HepG2 (cell line): Measurements from ENCODE around the gene MYL9. TPM values are rescaled to one million over a fixed set of nuclear protein-coding genes. Genes with fewer than 3 reads are reported as not detected.

Experiments used
- BHLHE40 ChIP-seq: IDR thresholded peaks from 2 replicates; pipeline ENCODE4 v1.6.1; 2011; ENCODE audit warnings: low read length, improper control_type of control experiment
- CENPT ChIP-seq: sonication (generic); formaldehyde crosslinking; IDR thresholded peaks from 2 replicates; pipeline ENCODE4 v1.8.0; 2022; ENCODE audit warnings: low read depth, mild to moderate bottlenecking, moderate library complexity, missing genetic modification reagents
- CREB1 ChIP-seq, 2 experiments: fragments of 450-650 bp in 1 of 2; IDR thresholded peaks; 2 replicates each; pipeline ENCODE4 v1.6.1; 2016 to 2017; ENCODE audit warnings: control low read depth in 1 of 2, mild to moderate bottlenecking in 1 of 2, missing compliant biosample characterization in 1 of 2, missing genetic modification characterization in 1 of 2
- EZH2 ChIP-seq: conservative IDR thresholded peaks from 2 replicates; pipeline ENCODE4 v1.6.1; 2012; ENCODE audit warnings: mild to moderate bottlenecking, low read depth, low read length, moderate library complexity
- FLYWCH1 ChIP-seq: sonication (generic); formaldehyde crosslinking; IDR thresholded peaks from 2 replicates; pipeline ENCODE4 v1.8.1; 2023; ENCODE audit warnings: mild to moderate bottlenecking, missing genetic modification reagents
- HMGA1 ChIP-seq: sonication (generic); formaldehyde crosslinking; conservative IDR thresholded peaks from 2 replicates; pipeline ENCODE4 v1.4.0; 2020; ENCODE audit warnings: missing genetic modification reagents
- KDM4B ChIP-seq: sonication (generic); formaldehyde crosslinking; IDR thresholded peaks from 2 replicates; pipeline ENCODE4 v1.4.0; 2020; ENCODE audit warnings: missing genetic modification reagents
- KLF13 ChIP-seq: sonication (generic); formaldehyde crosslinking; IDR thresholded peaks from 2 replicates; pipeline ENCODE4 v1.4.0; 2020; ENCODE audit warnings: mild to moderate bottlenecking, missing genetic modification reagents
- MTF2 ChIP-seq: sonication (generic); formaldehyde crosslinking; IDR thresholded peaks from 2 replicates; pipeline ENCODE4 v1.5.0; 2020; ENCODE audit warnings: missing genetic modification reagents, borderline replicate concordance
- NFE2 ChIP-seq: sonication (generic); formaldehyde crosslinking; IDR thresholded peaks from 2 replicates; pipeline ENCODE4 v1.4.0; 2020; ENCODE audit warnings: missing genetic modification reagents
- NFKB2 ChIP-seq: sonication (generic); formaldehyde crosslinking; IDR thresholded peaks from 2 replicates; pipeline ENCODE4 v1.4.0; 2020; ENCODE audit warnings: missing genetic modification reagents, borderline replicate concordance
- NR2F2 ChIP-seq: IDR thresholded peaks from 2 replicates; pipeline ENCODE4 v1.6.1; 2012; ENCODE audit warnings: low read depth, inconsistent platforms, borderline replicate concordance
- NR2F6 ChIP-seq, 2 experiments: IDR thresholded peaks; 2 replicates each; pipeline ENCODE4 v1.6.1; 2016; ENCODE audit warnings: antibody characterized with exemption in 1 of 2, mild to moderate bottlenecking in 1 of 2
- NRL ChIP-seq: sonication (generic); formaldehyde crosslinking; IDR thresholded peaks from 2 replicates; pipeline ENCODE4 v1.5.0; 2020; ENCODE audit warnings: missing genetic modification reagents, mild to moderate bottlenecking, moderate library complexity, borderline replicate concordance
- TCF7 ChIP-seq: sonication (generic); IDR thresholded peaks from 2 replicates; pipeline ENCODE4 v1.6.1; 2016; ENCODE audit warnings: antibody characterized with exemption, low read depth
- TGIF2 ChIP-seq: IDR thresholded peaks from 2 replicates; pipeline ENCODE4 v1.6.1; 2016; ENCODE audit warnings: control low read depth, missing compliant biosample characterization
- YEATS4 ChIP-seq: sonication (generic); formaldehyde crosslinking; IDR thresholded peaks from 2 replicates; pipeline ENCODE4 v1.4.0; 2020; ENCODE audit warnings: missing genetic modification reagents, borderline replicate concordance
- ZNF12 ChIP-seq: sonication (generic); formaldehyde crosslinking; IDR thresholded peaks from 2 replicates; pipeline ENCODE4 v1.5.0; 2020; ENCODE audit warnings: missing genetic modification reagents
- ZNF232 ChIP-seq: sonication (generic); formaldehyde crosslinking; IDR thresholded peaks from 2 replicates; pipeline ENCODE4 v1.4.0; 2020; ENCODE audit warnings: missing genetic modification reagents, borderline replicate concordance
- ZNF333 ChIP-seq: sonication (generic); formaldehyde crosslinking; IDR thresholded peaks from 2 replicates; pipeline ENCODE4 v1.4.0; 2020; ENCODE audit warnings: mild to moderate bottlenecking, missing genetic modification reagents, borderline replicate concordance
- ZNF354B ChIP-seq: sonication (generic); formaldehyde crosslinking; IDR thresholded peaks from 2 replicates; pipeline ENCODE4 v1.8.0; 2022; ENCODE audit warnings: mild to moderate bottlenecking, missing genetic modification reagents
- ZNF619 ChIP-seq: sonication (generic); formaldehyde crosslinking; IDR thresholded peaks from 2 replicates; pipeline ENCODE4 v1.4.0; 2020; ENCODE audit warnings: mild to moderate bottlenecking, missing genetic modification reagents
- ZNF768 ChIP-seq: sonication (generic); formaldehyde crosslinking; IDR thresholded peaks from 2 replicates; pipeline ENCODE4 v1.4.0; 2020; ENCODE audit warnings: missing genetic modification reagents
- ZNF782 ChIP-seq: sonication (generic); formaldehyde crosslinking; IDR thresholded peaks from 2 replicates; pipeline ENCODE4 v1.4.0; 2020; ENCODE audit warnings: missing genetic modification reagents, mild to moderate bottlenecking, borderline replicate concordance
- polyA plus RNA-seq, 8 experiments: library from polyadenylated mRNA; depleted of rRNA in 3 of 8; stranded (reverse) in 7 of 8; unstranded in 1 of 8; fragments of >200 nt; fragmentation: Illumina TruSeq in 4 of 8; extraction: Trizol in 4 of 8; gene quantifications; 2 replicates each; pipeline versions ENCODE4 v1.2.1 to v1.2.3, GENCODE V29; 2011 to 2016; ENCODE audit warnings: low read depth in 4 of 8, missing spikeins in 1 of 8, mixed read lengths in 1 of 8; ENCODE audit not compliant: insufficient read depth in 1 of 8
- total RNA-seq, 5 experiments: library from RNA; depleted of rRNA; stranded (reverse); fragments of >200 nt; fragmentation: Illumina TruSeq; extraction: Trizol; gene quantifications; 2 replicates each; pipeline ENCODE4 v1.2.3, GENCODE V29; 2016; ENCODE audit warnings: low read depth in 1 of 5
- TF ChIP-seq, protein P1 (sequence below): sonication (generic); formaldehyde crosslinking; IDR thresholded peaks from 2 replicates; pipeline ENCODE4 v1.9.0; 2021; ENCODE audit warnings: missing genetic modification reagents, borderline replicate concordance
- TF ChIP-seq, protein P2 (sequence below): sonication (generic); formaldehyde crosslinking; conservative IDR thresholded peaks from 2 replicates; pipeline ENCODE4 v1.8.0; 2022; ENCODE audit warnings: low read depth, missing genetic modification reagents
- TF ChIP-seq, protein P3 (sequence below): sonication (generic); formaldehyde crosslinking; IDR thresholded peaks from 2 replicates; pipeline ENCODE4 v1.8.0; 2022; ENCODE audit warnings: missing genetic modification reagents, mild to moderate bottlenecking, borderline replicate concordance

Gene MYL9
- total and polyA plus RNA-seq, 2 of the 13 experiments (the other 11 are each of a cell fraction or from before 2014, with no cell fraction given) = 0.87 to 2.2 TPM

DNA sequence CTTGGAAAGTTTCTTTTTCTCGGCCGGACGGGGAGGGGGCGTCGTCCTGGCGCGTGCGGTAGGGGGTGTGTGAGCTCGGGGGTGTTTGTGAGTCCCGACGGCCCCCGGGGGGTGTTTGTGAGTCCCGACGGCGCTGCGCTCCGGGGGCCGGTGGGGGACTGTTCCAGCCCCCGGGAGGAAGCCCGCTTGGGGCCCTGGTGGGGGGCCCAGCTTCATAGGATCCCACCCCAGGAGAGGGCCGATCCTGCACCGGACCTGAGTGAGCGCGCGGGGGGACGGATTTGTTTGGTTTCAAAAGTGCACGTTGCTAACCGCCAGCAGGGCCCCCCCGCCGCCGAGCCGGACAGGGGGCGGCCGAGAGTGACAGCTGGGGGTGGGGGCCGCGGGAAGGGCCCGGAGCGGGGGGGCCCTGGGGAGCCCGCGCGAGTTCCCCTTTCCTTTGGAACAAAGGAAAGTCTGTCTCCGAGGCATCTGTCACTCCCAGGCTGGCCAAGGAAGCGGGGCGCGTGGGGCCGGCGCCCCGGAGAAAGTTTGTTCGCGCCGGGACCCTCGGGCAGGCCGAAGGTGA is 32.6 kb downstream of the MYL9 start (continued):
- TF ChIP-seq, protein P1, sequence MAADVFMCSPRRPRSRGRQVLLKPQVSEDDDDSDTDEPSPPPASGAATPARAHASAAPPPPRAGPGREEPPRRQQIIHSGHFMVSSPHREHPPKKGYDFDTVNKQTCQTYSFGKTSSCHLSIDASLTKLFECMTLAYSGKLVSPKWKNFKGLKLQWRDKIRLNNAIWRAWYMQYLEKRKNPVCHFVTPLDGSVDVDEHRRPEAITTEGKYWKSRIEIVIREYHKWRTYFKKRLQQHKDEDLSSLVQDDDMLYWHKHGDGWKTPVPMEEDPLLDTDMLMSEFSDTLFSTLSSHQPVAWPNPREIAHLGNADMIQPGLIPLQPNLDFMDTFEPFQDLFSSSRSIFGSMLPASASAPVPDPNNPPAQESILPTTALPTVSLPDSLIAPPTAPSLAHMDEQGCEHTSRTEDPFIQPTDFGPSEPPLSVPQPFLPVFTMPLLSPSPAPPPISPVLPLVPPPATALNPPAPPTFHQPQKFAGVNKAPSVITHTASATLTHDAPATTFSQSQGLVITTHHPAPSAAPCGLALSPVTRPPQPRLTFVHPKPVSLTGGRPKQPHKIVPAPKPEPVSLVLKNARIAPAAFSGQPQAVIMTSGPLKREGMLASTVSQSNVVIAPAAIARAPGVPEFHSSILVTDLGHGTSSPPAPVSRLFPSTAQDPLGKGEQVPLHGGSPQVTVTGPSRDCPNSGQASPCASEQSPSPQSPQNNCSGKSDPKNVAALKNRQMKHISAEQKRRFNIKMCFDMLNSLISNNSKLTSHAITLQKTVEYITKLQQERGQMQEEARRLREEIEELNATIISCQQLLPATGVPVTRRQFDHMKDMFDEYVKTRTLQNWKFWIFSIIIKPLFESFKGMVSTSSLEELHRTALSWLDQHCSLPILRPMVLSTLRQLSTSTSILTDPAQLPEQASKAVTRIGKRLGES (CRISPR knock-in tag) = no peak
- TF ChIP-seq NR2F6 (IDR thresholded peaks at IDR 0.05) = no peak
- no peak for TF ChIP-seq NR2F6 (CRISPR knock-in tag; IDR thresholded peaks at IDR 0.05)
- no peak for TF ChIP-seq KLF13 (CRISPR knock-in tag)
- TF ChIP-seq ZNF232 (CRISPR knock-in tag) = peak; percentile 69; the same call in 1 of the 2 replicates
- no peak for TF ChIP-seq ZNF333 (CRISPR knock-in tag)
- TF ChIP-seq TGIF2 = peak; percentile 50; the same call in 1 of the 2 replicates
- TF ChIP-seq ZNF782 (CRISPR knock-in tag) = no peak
- no peak; the same call in 1 of the 2 replicates for TF ChIP-seq KDM4B (CRISPR knock-in tag)
- no peak for TF ChIP-seq NFKB2 (CRISPR knock-in tag)
- no peak for TF ChIP-seq NR2F2
- no peak for TF ChIP-seq ZNF619 (CRISPR knock-in tag)
- no peak for TF ChIP-seq NFE2
- TF ChIP-seq TCF7 = no peak
- TF ChIP-seq, protein P2, sequence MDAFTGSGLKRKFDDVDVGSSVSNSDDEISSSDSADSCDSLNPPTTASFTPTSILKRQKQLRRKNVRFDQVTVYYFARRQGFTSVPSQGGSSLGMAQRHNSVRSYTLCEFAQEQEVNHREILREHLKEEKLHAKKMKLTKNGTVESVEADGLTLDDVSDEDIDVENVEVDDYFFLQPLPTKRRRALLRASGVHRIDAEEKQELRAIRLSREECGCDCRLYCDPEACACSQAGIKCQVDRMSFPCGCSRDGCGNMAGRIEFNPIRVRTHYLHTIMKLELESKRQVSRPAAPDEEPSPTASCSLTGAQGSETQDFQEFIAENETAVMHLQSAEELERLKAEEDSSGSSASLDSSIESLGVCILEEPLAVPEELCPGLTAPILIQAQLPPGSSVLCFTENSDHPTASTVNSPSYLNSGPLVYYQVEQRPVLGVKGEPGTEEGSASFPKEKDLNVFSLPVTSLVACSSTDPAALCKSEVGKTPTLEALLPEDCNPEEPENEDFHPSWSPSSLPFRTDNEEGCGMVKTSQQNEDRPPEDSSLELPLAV (CRISPR knock-in tag) = no peak
- no peak for TF ChIP-seq EZH2
- no peak for TF ChIP-seq NRL (CRISPR knock-in tag)
- no peak for TF ChIP-seq HMGA1 (CRISPR knock-in tag)
- TF ChIP-seq CENPT (CRISPR knock-in tag) = no peak
- TF ChIP-seq ZNF12 (CRISPR knock-in tag) = 0 out of 2 replicates have a peak, but pooled peaks have one; percentile 19
- no peak for TF ChIP-seq CREB1 (IDR thresholded peaks at IDR 0.05)
- no peak; the same call in 1 of the 2 replicates for TF ChIP-seq CREB1 (CRISPR knock-in tag; IDR thresholded peaks at IDR 0.05)
- no peak for TF ChIP-seq BHLHE40
- 0 out of 2 replicates have a peak, but pooled peaks have one; percentile 36 for TF ChIP-seq FLYWCH1 (CRISPR knock-in tag)
- TF ChIP-seq ZNF354B (CRISPR knock-in tag) = no peak
- TF ChIP-seq, protein P3, sequence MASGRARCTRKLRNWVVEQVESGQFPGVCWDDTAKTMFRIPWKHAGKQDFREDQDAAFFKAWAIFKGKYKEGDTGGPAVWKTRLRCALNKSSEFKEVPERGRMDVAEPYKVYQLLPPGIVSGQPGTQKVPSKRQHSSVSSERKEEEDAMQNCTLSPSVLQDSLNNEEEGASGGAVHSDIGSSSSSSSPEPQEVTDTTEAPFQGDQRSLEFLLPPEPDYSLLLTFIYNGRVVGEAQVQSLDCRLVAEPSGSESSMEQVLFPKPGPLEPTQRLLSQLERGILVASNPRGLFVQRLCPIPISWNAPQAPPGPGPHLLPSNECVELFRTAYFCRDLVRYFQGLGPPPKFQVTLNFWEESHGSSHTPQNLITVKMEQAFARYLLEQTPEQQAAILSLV (CRISPR knock-in tag) = no peak
- 0 out of 2 replicates have a peak, but pooled peaks have one; percentile 16 for TF ChIP-seq MTF2 (CRISPR knock-in tag)
- TF ChIP-seq YEATS4 (CRISPR knock-in tag) = peak; percentile 79
- TF ChIP-seq ZNF768 (CRISPR knock-in tag) = peak; percentile 65
